ENCODE data around the gene CEP20.

The CEP20 gene

DNA sequence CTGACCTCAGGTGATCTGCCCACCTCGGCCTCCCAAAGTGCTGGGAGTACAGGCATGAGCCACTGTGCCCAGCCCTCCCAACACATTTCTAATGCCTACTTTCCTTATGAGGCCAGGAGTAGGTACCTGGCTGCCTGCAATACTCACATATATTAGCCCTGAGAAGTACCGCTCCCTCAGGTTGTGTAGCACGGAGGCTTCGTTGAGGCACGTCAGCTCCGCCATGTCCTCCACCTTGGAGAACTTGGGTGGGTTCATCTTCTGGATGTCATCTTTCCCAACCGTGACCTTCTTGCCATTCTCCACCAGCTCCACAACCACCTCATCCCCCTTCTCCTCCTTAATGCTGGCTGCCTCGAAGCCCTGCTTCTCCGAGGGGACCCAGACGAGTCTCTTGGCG, 50.6 kb downstream of the CEP20 start:
- H3K4me1 ChIP-seq (ENCODE audit: insufficient read depth, low read length): no peaks in the 10 kb centered on the region
- H3K9ac ChIP-seq (ENCODE audit: low read depth, low read length): no peak overlapping the region
- no peak overlapping the region for H3K27ac ChIP-seq (ENCODE audit: low read length)
- no peaks in the 10 kb centered on the region for H3K36me3 ChIP-seq (ENCODE audit: insufficient read depth, low read depth, low read length)
- no peak overlapping the region for H3K4me3 ChIP-seq (ENCODE audit: low read length)
- H3K27me3 ChIP-seq (ENCODE audit: insufficient read depth, low read length): no peaks in the 10 kb centered on the region
- no peaks in the 10 kb centered on the region for H3K9me3 ChIP-seq (ENCODE audit: insufficient read depth, low read depth, low read length)

DNA sequence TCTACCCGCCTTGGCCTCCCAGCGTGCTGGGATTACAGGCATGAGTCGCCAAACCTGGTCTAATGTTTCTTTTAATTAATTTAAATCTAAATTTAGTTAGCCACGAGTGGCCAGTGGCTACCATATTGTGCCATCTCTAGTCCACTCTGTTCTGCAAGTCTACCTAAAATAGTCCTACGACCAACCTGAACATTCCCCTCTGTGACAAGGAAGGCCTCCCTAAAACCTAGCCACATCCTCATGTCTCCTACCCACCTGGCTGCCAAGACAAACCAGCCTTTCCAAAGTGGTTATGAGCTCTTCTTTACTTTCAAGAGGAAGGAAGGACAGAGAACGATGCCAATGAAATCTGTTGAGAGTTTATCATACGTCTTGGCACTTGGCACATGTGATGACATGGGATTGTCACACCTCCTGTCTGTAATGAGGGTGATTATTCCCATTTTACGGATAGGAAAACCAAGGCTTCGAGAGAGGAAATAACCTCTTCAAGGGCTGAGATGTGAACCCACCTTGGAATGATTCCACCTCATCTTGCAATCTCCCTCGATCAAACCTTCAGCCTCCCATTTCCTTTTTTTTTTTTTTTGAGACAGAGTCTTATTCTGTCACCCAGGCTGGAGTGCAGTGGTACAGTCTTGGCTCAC, 51.3 kb downstream of the CEP20 start:
- H3K36me3 ChIP-seq (ENCODE audit: insufficient read depth, low read depth, low read length): no peaks in the 10 kb centered on the region

DNA sequence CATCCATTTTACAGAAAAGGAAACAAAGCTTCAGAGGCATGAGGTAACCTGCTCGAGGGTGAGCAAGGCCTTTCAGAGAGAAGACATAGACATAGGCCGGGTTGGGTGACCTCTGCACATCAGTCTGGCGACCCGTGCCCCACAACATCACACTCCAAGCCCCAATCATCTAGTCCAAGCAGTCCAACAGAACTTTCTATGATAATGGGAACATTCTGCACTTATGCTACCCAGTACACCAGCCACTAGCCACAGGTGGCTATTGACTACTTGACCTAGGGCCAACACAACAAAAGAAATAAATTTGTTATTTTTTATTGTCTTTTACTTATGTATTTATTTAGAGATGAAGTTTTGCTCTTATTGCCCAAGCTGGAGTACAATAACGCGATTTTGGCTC, 52.3 kb downstream of the CEP20 start:
- Histone ChIP-seq H3K4me1 (ENCODE audit: insufficient read depth, low read length) (no peaks in the 10 kb centered on the region), H3K27ac (ENCODE audit: low read length) (no peak overlapping the region), H3K9me3 (ENCODE audit: insufficient read depth, low read depth, low read length) (no peaks in the 10 kb centered on the region), H3K9ac (ENCODE audit: low read depth, low read length) (no peak overlapping the region), H3K4me3 (ENCODE audit: low read length) (no peak overlapping the region), H3K27me3 (ENCODE audit: insufficient read depth, low read length) (no peaks in the 10 kb centered on the region), H3K36me3 (ENCODE audit: insufficient read depth, low read depth, low read length) (no peaks in the 10 kb centered on the region)

More for the DNA sequence above, 51.3 kb downstream of the CEP20 start:
- no peaks in the 10 kb centered on the region for H3K4me1 ChIP-seq (ENCODE audit: insufficient read depth, low read length)
- no peak overlapping the region for H3K27ac ChIP-seq (ENCODE audit: low read length)
- H3K4me3 ChIP-seq (ENCODE audit: low read length): no peak overlapping the region
- H3K9me3 ChIP-seq (ENCODE audit: insufficient read depth, low read depth, low read length): no peaks in the 10 kb centered on the region
- H3K27me3 ChIP-seq (ENCODE audit: insufficient read depth, low read length): no peaks in the 10 kb centered on the region
- no peak overlapping the region for H3K9ac ChIP-seq (ENCODE audit: low read depth, low read length)

DNA sequence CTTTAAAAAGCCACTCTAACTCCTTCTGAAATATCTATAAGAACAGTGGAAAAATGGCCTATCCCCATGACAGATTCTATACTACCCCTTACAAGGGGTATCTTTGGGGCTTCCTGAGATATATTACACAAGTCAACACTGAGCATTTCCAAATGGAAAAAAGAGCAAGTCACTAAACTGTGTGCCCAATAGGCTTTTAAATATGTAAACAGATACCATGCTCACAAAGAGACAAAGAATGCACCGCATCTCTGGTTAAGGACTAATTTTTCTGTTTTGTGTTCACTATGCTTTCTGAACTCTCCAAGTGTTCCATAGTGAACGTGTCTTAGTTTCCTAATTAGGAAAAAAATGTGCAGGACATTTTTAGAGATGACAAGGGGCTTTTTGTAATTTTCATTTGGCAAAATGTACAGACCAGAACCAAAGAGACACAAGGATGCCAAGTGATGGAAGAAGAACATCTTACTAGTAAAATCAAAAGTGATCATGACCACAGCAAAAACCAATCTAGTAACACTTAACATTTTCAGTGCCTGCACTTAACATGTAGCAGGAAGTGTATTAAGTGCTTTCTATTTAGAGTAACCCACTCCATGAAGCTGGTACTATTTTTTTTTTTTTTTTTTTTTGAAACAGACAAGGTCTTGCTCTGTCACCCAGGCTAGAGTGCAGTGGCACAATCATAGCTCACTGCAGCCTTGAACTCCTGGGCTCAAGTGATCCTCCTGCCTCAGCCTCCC, 53.1 kb downstream of the CEP20 start:
- no peak overlapping the region for H3K27ac ChIP-seq (ENCODE audit: low read length)
- no peaks in the 10 kb centered on the region for H3K36me3 ChIP-seq (ENCODE audit: insufficient read depth, low read depth, low read length)
- H3K4me3 ChIP-seq (ENCODE audit: low read length): no peak overlapping the region
- no peaks in the 10 kb centered on the region for H3K27me3 ChIP-seq (ENCODE audit: insufficient read depth, low read length)
- no peak overlapping the region for H3K9ac ChIP-seq (ENCODE audit: low read depth, low read length)
- H3K4me1 ChIP-seq (ENCODE audit: insufficient read depth, low read length): no peaks in the 10 kb centered on the region
- H3K9me3 ChIP-seq (ENCODE audit: insufficient read depth, low read depth, low read length): no peaks in the 10 kb centered on the region

DNA sequence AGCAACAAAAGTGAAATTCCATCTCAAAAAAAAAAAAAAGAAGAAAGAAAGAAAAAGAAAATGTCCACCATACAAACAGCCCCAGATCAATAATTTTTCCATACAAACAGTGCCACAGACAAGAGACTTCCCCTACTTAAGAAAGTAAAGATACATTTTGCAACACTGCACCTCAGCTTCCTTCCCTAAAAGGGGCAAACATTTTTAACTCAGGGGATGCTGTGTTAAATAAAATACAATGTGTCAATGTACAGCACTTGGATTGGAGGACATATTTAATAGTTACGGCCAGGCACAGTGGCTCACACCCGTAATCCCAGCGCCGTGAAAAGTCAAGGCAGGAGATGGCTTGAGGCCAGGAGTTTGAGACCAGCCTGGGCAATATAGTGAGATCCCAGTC, 53.9 kb downstream of the CEP20 start:
- Histone ChIP-seq H3K36me3 (ENCODE audit: insufficient read depth, low read depth, low read length) (no peaks in the 10 kb centered on the region), H3K4me1 (ENCODE audit: insufficient read depth, low read length) (no peaks in the 10 kb centered on the region), H3K9me3 (ENCODE audit: insufficient read depth, low read depth, low read length) (no peaks in the 10 kb centered on the region), H3K9ac (ENCODE audit: low read depth, low read length) (no peak overlapping the region), H3K4me3 (ENCODE audit: low read length) (no peak overlapping the region), H3K27me3 (ENCODE audit: insufficient read depth, low read length) (no peaks in the 10 kb centered on the region), H3K27ac (ENCODE audit: low read length) (no peak overlapping the region)

DNA sequence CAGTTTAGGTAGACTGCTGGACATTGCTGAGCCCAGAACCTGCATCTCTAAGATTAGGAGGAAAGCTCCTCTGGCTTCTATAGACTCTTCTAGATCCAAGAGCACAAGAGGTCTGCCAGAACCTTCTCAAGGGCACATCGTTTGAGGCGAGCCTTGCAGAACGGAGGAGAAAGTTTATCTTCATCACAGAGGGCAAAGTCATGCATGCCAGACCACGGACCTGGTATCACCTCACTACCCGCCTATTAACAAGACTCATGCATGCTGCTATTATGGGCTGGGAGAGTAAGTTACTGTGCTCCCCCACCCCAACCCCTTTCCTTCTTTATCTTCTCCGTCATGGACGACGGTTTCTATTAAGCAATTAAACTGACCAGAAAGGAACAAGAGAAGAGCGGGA, 54.9 kb downstream of the CEP20 start:
- Histone ChIP-seq H3K27me3 (ENCODE audit: insufficient read depth, low read length) (no peaks in the 10 kb centered on the region), H3K36me3 (ENCODE audit: insufficient read depth, low read depth, low read length) (no peaks in the 10 kb centered on the region), H3K4me1 (ENCODE audit: insufficient read depth, low read length) (no peaks in the 10 kb centered on the region), H3K9me3 (ENCODE audit: insufficient read depth, low read depth, low read length) (no peaks in the 10 kb centered on the region), H3K4me3 (ENCODE audit: low read length) (no peak overlapping the region), H3K27ac (ENCODE audit: low read length) (no peak overlapping the region), H3K9ac (ENCODE audit: low read depth, low read length) (no peak overlapping the region)

DNA sequence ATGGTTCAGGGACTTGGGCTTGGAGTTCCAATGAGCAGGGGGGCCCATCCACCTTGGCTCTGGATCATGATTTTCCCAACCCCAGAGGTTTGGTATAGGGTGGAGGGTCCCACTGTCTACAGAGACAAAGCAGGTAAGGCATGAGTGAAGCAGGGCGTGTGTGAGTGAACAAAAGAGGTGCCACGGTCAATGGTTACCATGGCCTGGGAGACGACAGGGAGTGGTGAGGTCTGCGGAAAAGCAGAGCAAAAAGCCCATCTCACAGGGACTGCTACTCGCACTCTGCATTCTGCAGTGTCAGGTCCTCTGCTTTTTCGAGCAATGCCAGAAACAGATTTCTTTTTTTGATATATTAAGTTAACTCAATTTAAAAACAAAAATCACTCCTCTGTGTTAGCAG, 56.2 kb downstream of the CEP20 start:
- Histone ChIP-seq H3K27me3 (ENCODE audit: insufficient read depth, low read length) (no peaks in the 10 kb centered on the region), H3K4me1 (ENCODE audit: insufficient read depth, low read length) (no peaks in the 10 kb centered on the region), H3K9me3 (ENCODE audit: insufficient read depth, low read depth, low read length) (no peaks in the 10 kb centered on the region), H3K27ac (ENCODE audit: low read length) (no peak overlapping the region), H3K36me3 (ENCODE audit: insufficient read depth, low read depth, low read length) (no peaks in the 10 kb centered on the region), H3K9ac (ENCODE audit: low read depth, low read length) (no peak overlapping the region), H3K4me3 (ENCODE audit: low read length) (no peak overlapping the region)

DNA sequence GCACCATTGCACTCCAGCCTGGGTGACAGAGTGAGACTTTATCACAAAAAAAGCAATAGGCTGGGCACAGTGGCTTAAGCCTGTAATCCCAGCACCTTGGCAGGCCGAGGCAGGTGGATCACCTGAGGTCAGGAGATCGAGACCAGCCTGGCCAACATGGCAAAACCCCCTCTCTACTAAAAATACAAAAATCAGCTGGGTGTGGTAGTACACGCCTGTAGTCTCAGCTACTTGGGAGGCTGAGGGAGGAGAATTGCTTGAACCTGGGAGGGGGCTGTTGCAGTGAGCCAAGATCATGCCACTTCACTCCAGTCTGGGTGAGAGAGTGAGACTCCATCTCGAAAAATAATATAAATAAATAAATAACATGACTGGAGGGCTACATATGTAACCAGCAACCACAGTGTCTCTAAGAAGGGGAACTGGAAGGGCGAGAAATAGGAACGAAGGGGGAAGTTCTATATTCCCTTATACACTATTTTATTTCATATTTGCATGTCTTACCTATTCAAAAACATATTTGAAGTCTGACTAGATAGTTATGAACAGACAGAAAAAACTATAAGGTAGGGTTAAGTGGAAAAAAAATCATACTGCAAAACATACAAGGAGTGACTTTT, 57.5 kb downstream of the CEP20 start:
- Histone ChIP-seq H3K4me1 (ENCODE audit: insufficient read depth, low read length) (no peaks in the 10 kb centered on the region), H3K36me3 (ENCODE audit: insufficient read depth, low read depth, low read length) (no peaks in the 10 kb centered on the region), H3K27ac (ENCODE audit: low read length) (no peak overlapping the region), H3K27me3 (ENCODE audit: insufficient read depth, low read length) (no peaks in the 10 kb centered on the region), H3K9me3 (ENCODE audit: insufficient read depth, low read depth, low read length) (no peaks in the 10 kb centered on the region), H3K4me3 (ENCODE audit: low read length) (no peak overlapping the region), H3K9ac (ENCODE audit: low read depth, low read length) (no peak overlapping the region)

DNA sequence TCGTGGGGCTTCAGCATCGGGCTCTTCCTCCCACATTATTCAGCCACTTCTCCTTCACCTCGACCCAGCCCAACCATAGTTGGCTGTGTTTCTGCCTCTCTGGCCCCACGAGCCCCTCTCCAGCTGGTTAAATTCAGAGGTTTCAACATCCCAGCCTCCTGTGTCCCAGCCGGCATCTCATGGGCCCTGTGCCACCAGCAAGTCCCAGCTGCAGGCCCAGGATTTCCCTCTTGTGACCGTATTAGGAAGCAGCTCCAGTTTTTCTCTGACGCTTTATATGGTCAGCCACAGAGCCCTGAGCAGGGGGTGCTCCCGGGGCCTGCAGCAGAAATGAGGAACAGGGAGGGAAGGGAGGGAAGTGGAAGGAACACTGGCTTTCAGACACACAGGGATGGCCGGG, 58.9 kb downstream of the CEP20 start:
- Histone ChIP-seq H3K27ac (ENCODE audit: low read length) (no peak overlapping the region), H3K4me3 (ENCODE audit: low read length) (no peak overlapping the region), H3K9me3 (ENCODE audit: insufficient read depth, low read depth, low read length) (no peaks in the 10 kb centered on the region), H3K4me1 (ENCODE audit: insufficient read depth, low read length) (no peaks in the 10 kb centered on the region), H3K9ac (ENCODE audit: low read depth, low read length) (no peak overlapping the region), H3K36me3 (ENCODE audit: insufficient read depth, low read depth, low read length) (no peaks in the 10 kb centered on the region), H3K27me3 (ENCODE audit: insufficient read depth, low read length) (no peaks in the 10 kb centered on the region)

DNA sequence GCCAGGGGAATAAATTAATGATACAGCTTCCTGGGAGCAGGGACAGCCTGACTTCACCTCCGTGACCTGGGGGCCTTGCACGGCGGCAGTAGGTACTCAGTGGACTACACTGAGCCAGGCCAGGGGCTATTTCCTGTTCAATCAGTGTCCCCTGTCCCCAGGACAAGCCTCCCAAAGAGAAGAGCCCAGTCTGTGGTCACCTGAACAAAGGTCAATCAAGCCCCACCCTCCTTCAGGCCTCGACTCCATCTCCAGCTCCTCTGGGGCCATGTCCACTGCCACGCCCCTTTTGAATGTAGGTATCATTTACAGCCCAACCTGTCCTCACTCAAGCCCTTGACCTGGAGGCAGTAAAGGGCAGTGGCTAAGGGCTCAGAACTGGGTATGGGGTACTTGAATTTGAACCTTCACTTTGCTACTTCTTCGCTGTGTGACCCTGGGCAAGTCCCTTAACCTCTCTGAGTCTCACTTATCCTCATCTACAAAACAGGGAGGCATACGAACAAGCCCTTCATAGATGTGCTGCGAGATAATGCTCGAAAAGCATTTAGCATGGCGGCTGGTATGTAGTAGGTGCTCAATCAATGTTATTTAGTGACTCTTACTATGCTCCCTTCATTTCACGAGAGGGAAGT, 60.6 kb downstream of the CEP20 start:
- no peaks in the 10 kb centered on the region for H3K9me3 ChIP-seq (ENCODE audit: insufficient read depth, low read depth, low read length)
- no peak overlapping the region for H3K9ac ChIP-seq (ENCODE audit: low read depth, low read length)
- H3K36me3 ChIP-seq (ENCODE audit: insufficient read depth, low read depth, low read length): no peaks in the 10 kb centered on the region
- no peak overlapping the region for H3K4me3 ChIP-seq (ENCODE audit: low read length)
- no peak overlapping the region for H3K27ac ChIP-seq (ENCODE audit: low read length)
- no peaks in the 10 kb centered on the region for H3K27me3 ChIP-seq (ENCODE audit: insufficient read depth, low read length)
- H3K4me1 ChIP-seq (ENCODE audit: insufficient read depth, low read length): no peaks in the 10 kb centered on the region

DNA sequence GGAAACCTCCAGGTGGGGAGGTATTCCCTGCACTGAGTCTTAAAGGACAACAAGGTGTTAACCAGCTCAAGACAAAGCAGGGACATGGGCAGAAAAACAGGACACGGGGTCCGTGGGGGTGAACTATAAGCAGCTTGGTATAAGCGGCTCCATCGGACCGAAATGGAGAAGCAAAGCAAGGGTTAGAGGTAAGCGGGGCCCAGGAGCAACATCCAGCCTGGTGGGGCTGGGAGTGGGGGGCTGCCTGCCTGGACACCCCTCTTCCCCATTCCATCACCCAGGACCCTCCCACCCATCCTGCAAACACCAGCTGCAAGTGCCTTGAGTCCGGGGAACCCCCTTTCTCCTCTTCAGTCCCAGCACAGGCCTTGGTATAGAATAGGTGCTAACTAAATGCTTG, 61.1 kb downstream of the CEP20 start:
- no peaks in the 10 kb centered on the region for H3K36me3 ChIP-seq (ENCODE audit: insufficient read depth, low read depth, low read length)
- no peak overlapping the region for H3K27ac ChIP-seq (ENCODE audit: low read length)
- H3K4me1 ChIP-seq (ENCODE audit: insufficient read depth, low read length): no peaks in the 10 kb centered on the region
- H3K27me3 ChIP-seq (ENCODE audit: insufficient read depth, low read length): no peaks in the 10 kb centered on the region
- H3K9ac ChIP-seq (ENCODE audit: low read depth, low read length): no peak overlapping the region
- H3K4me3 ChIP-seq (ENCODE audit: low read length): no peak overlapping the region
- no peaks in the 10 kb centered on the region for H3K9me3 ChIP-seq (ENCODE audit: insufficient read depth, low read depth, low read length)
